Activated naive CD4-positive, alpha-beta T cell treated with anti-CD3 and anti-CD28 coated beads for 36 hours (primary cell): ENCODE data around the gene P3R3URF. TPM values are rescaled to one million over a fixed set of nuclear protein-coding genes. Genes with fewer than 3 reads are reported as not detected.

Experiments
- CTCF ChIA-PET: fragments of 350-600 bp; sonication (Branson Sonifier 250); formaldehyde crosslinking; loops from one replicate; lab custom pipeline; 2021; ENCODE audit warnings: antibody characterized with exemption; lab: Charles Lee
- DNase-seq: peaks from one replicate; pipeline ENCODE4 v3.0.0-alpha.2; 2020
- H3K27ac Mint-ChIP-seq: one replicate; pipeline ENCODE4 v1.8.0; 2021; ENCODE audit warnings: mild to moderate bottlenecking, mixed read lengths
- H3K27me3 Mint-ChIP-seq: one replicate; pipeline ENCODE4 v1.8.0; 2021; ENCODE audit warnings: low read depth, mixed read lengths
- H3K36me3 Mint-ChIP-seq: one replicate; pipeline ENCODE4 v1.8.0; 2021; ENCODE audit warnings: low read depth, mixed read lengths
- H3K4me1 Mint-ChIP-seq: one replicate; pipeline ENCODE4 v1.8.0; 2021; ENCODE audit warnings: low read depth, mixed read lengths
- H3K4me3 Mint-ChIP-seq: one replicate; pipeline ENCODE4 v1.8.0; 2021; ENCODE audit warnings: mild to moderate bottlenecking, moderate library complexity, mixed read lengths
- H3K9me3 Mint-ChIP-seq: one replicate; pipeline ENCODE4 v1.8.0; 2021; ENCODE audit warnings: mixed read lengths
- intact Hi-C: fragments of 100-400 bp; cut with micrococcal nuclease; formaldehyde crosslinking; loops from one replicate; pipeline ENCODE4 v1.15.1; 2023
- total RNA-seq, 2 experiments: library from RNA; stranded (reverse); gene quantifications; one replicate each; pipeline ENCODE4 v1.2.3, GENCODE V29; 2021

Gene P3R3URF
- total RNA-seq, 2 experiments from 2014 or later, result not detected

DNA sequence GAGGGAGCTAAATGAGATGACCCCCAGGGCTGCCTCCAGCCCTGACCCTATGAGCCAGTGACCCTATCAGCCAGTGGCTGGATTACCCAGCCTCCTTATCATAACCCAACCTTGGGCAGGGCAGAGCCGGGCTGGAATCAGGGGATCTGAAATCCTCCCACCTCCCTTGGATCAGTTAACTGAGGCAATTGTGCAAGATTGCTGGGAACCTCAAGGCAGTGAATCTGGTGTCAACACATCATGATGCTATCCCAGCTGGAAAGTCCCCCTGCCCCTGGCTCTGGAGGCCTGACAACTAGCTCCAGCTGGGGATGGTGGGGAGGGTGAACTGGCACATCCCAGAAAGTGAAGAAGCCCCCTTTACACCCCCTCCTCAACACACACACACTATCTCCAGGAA is 7.8 kb downstream of the P3R3URF start:
- peaks cover 4% of the 10 kb centered on the region for H3K27me3 Mint-ChIP-seq
- DNase-seq, result no peak
- no peak overlapping the region for H3K27ac Mint-ChIP-seq
- CTCF ChIA-PET, result interaction anchor here (0.6 kb wide), 2 partner anchors 13 to 609 kb away, joined by 3 to 4 read pairs; no protein-coding TSS in a partner anchor
- no peaks in the 10 kb centered on the region for H3K36me3 Mint-ChIP-seq
- H3K9me3 Mint-ChIP-seq, result no peaks in the 10 kb centered on the region
- no peak overlapping the region for H3K4me3 Mint-ChIP-seq
- intact Hi-C loops, result no loop called here
- H3K4me1 Mint-ChIP-seq, result peaks cover 14% of the 10 kb centered on the region

DNA sequence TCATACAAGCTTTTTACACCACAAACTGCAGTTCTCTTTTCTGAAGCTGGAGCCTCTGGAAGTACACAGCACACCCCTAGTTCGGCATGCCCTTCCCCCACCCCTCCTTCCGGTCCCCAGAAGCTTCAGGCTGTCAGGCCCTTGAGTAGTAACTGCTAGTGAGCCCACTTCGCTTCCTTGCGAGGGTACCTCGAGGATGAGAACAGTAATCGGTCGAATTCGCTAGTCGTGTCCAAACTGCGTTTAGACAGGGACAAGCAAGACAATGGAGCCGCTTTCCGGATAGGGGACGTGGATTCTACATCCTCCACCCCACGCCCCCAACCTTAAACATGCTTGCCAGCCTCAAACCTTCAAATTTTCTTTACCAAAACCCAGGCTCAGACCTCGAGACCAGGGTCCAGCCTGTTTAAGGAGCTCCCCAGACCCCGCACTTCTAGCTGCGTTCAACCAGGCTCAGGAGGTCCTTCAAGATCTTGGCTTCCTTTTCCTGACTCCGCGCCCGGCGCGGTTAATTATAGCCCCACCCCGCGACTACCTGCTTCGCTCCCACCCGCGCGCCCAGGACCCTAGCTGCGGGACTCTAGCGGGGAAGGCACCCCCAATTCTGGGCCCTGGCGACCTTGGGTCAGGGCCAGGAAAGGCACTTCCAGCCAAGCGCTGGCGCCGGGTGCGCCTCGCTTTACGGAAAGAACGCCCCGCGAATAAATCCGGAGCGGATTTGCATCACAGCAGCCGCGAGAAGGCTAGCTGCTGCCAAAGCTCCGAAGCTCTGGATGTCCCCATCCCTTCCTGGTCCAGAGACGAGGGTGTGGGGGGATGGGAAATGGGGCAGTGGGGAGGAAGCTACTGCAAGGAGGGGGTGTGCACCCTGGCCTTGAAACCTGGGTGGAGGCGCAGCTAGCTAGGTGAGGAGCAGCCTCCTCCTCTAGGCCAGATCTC is 9.5 kb downstream of the P3R3URF start:
- no peaks in the 10 kb centered on the region for H3K36me3 Mint-ChIP-seq
- CTCF ChIA-PET, result interaction anchor here (0.9 to 2.3 kb wide), 5 partner anchors 10 to 80 kb away, joined by 3 to 12 read pairs (median 7); partner anchors contain the start of gene P3R3URF
- intact Hi-C loops, result loop anchor here (2.0 kb wide), 1 partner anchor 34 kb away; the partner anchor contains the start of gene PIK3R3
- peaks cover 4% of the 10 kb centered on the region for H3K27me3 Mint-ChIP-seq
- H3K4me3 Mint-ChIP-seq, result peak overlapping the region; percentile 75
- peak; percentile 72 for DNase-seq
- H3K27ac Mint-ChIP-seq, result peak overlapping the region; percentile 79
- no peaks in the 10 kb centered on the region for H3K9me3 Mint-ChIP-seq
- H3K4me1 Mint-ChIP-seq, result peaks cover 14% of the 10 kb centered on the region

DNA sequence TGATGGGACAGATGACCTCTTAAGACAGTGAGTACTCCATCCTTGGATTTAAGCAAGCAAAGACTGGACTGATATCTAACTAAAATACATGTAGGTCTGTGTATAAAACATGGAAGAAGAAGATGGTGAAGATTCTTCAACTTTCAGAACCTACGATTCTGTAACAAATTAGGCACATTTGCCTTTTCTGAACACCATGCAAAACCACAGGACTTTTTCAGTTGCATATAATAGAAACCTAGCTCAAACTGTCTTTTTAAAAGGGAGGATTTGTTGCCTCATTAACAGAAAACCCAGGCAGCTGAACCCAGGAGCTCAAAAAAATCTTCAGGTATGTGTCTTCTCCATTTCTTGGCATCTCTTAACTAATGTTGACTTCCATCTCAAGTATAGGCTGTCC is 16.1 kb downstream of the P3R3URF start:
- no peak overlapping the region for H3K4me3 Mint-ChIP-seq
- no peaks in the 10 kb centered on the region for H3K36me3 Mint-ChIP-seq
- CTCF ChIA-PET, result interaction anchor here (0.6 to 1.4 kb wide), 3 partner anchors 29 to 124 kb away, joined by 3 to 4 read pairs (median 3); no protein-coding TSS in a partner anchor
- H3K4me1 Mint-ChIP-seq, result no peaks in the 10 kb centered on the region
- no peaks in the 10 kb centered on the region for H3K9me3 Mint-ChIP-seq
- H3K27me3 Mint-ChIP-seq, result no peaks in the 10 kb centered on the region
- no peak for DNase-seq
- intact Hi-C loops, result no loop called here
- no peak overlapping the region for H3K27ac Mint-ChIP-seq

DNA sequence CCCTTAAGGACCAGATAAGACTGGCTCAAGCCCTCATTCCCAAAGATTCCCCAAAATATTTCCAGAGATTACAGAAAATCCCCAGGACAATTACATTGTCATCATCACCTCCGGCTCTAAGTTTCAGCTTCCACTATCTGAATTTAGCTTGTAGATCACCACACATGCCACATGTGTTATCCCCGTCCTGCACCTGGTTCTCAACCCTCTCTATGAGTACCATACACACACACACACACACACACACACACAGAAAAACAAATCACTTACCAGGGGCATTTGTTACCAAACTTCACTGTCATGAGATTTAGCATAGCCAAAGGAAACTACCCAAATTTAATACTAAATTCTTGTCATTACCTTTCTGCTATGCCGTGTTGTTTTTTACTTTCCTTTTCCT is 16.8 kb downstream of the P3R3URF start:
- H3K4me1 Mint-ChIP-seq, result no peaks in the 10 kb centered on the region
- H3K36me3 Mint-ChIP-seq, result no peaks in the 10 kb centered on the region
- no peak overlapping the region for H3K4me3 Mint-ChIP-seq
- H3K27ac Mint-ChIP-seq, result no peak overlapping the region
- H3K27me3 Mint-ChIP-seq, result no peaks in the 10 kb centered on the region
- DNase-seq, result no peak
- H3K9me3 Mint-ChIP-seq, result no peaks in the 10 kb centered on the region
- CTCF ChIA-PET, result interaction anchor here (0.6 to 1.4 kb wide), 3 partner anchors 28 to 123 kb away, joined by 3 to 4 read pairs (median 3); no protein-coding TSS in a partner anchor
- intact Hi-C loops, result no loop called here

DNA sequence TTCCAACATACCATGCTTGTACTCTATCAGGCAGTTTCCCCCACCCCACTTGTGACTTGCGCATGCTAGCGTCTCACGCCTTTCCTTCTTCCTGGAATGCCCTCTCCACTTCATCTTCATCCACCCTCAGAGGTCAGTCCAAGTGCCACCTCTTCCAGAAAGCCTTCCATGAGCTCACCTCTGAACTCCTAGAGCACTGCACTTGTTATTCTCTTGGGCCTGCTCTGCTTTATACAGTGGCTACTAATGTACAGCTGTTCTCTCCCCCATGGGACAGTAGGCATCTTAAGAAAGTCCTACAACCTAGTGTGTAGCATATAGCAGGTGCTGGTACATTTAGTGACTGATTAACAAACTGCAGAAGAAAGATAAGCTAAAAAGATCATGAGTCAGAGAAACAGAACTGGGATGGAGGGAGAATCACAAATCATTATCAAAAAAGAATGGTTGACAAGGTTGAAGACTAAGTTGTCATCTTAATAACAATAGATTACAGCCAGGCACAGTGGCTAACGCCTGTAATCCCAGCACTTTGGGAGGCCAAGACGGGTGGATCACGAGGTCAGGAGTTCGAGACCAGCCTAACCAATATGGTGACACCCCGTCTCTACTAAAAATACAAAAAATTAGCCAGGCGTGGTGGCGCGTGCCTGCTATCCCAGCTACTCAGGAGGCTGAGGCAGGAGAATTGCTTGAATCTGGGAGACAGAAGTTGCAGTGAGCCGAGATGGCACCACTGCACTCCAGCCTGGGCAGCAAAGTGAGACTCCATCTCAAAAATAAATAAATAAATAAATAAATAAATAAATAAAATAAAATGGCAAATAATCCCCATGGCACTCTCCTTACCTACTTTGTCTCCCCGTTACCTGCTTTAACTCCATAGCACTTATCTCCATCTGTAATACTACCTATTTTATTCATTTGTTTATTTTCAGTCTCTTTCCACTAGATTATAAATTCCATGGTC is 17.7 kb downstream of the P3R3URF start:
- Mint-ChIP-seq H3K27me3 (no peaks in the 10 kb centered on the region), H3K9me3 (no peaks in the 10 kb centered on the region), H3K36me3 (no peaks in the 10 kb centered on the region), H3K27ac (no peak overlapping the region), H3K4me1 (no peaks in the 10 kb centered on the region), H3K4me3 (no peak overlapping the region)
- DNase-seq, result no peak
- intact Hi-C loops, result no loop called here
- CTCF ChIA-PET, result interaction anchor here (1.4 kb wide), 1 partner anchor 122 kb away, joined by 3 read pairs; no protein-coding TSS in a partner anchor

DNA sequence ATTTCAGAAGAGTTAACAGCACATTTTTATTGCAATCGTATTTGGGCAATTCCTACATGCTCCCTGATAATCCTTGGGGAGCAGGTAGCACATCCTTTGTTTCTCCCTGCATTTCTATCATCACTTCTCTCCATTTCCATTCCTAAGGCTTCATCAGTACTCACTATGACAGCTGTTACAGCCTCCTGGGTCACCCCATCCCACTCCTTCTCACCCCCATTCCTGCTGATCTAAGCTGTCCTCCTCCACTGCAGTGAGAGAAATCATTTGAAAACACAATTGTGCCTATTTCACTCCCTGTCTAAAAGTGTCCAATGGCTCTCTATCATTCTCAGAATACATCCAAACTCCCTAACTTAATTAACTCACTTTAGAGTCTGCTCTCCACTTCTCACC is 18.4 kb downstream of the P3R3URF start:
- no peaks in the 10 kb centered on the region for H3K4me1 Mint-ChIP-seq
- H3K9me3 Mint-ChIP-seq, result no peaks in the 10 kb centered on the region
- H3K27me3 Mint-ChIP-seq, result no peaks in the 10 kb centered on the region
- H3K27ac Mint-ChIP-seq, result no peak overlapping the region
- no peak overlapping the region for H3K4me3 Mint-ChIP-seq
- intact Hi-C loops, result no loop called here
- CTCF ChIA-PET, result interaction anchor here (1.9 kb wide), 1 partner anchor 66 kb away, joined by 10 read pairs; no protein-coding TSS in a partner anchor
- no peaks in the 10 kb centered on the region for H3K36me3 Mint-ChIP-seq
- DNase-seq, result no peak

DNA sequence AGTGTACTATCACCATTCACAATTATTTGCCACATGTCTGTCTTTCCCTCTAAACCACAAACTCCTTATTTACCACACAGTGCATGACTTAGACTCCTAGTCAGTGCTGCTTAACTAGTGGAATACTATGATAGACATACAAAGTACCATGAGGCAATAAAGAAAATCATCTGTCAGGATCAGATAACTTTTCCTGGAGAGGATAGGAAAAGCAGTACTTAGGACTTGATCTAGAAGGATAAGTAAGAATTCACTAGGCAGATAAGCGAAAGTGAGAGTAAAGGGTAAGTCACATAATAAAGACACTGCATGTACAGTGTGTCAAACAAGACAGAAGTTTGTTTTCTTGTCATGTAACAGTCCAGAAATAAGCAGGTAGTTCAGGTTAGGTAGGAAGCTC is 22.6 kb downstream of the P3R3URF start:
- no peaks in the 10 kb centered on the region for H3K9me3 Mint-ChIP-seq
- intact Hi-C loops, result no loop called here
- no peaks in the 10 kb centered on the region for H3K36me3 Mint-ChIP-seq
- no peak overlapping the region for H3K27ac Mint-ChIP-seq
- no peak overlapping the region for H3K4me3 Mint-ChIP-seq
- no peak for DNase-seq
- no peaks in the 10 kb centered on the region for H3K27me3 Mint-ChIP-seq
- CTCF ChIA-PET, result no interaction called here
- H3K4me1 Mint-ChIP-seq, result no peaks in the 10 kb centered on the region

DNA sequence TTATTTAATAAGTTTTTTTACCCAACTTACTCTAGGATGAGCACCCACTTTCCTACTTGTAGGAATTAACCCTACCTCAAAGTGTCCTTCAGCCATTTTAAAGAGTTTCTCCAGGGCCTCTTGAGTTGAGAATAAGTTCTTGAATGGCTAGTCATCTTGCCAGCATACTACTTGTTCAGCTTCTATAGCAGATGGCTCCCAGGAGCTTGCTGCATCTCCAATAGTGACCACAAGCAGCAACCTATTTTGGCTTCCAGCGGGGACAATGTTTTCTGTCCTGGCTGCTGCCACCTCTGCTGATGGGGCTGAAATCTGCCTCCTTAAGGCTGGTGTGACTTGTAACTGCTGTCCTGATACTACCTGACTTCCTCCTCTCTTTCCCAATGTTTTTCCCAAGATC is 23.1 kb downstream of the P3R3URF start:
- DNase-seq, result no peak
- no peaks in the 10 kb centered on the region for H3K4me1 Mint-ChIP-seq
- no peak overlapping the region for H3K27ac Mint-ChIP-seq
- no peak overlapping the region for H3K4me3 Mint-ChIP-seq
- no peaks in the 10 kb centered on the region for H3K9me3 Mint-ChIP-seq
- CTCF ChIA-PET, result no interaction called here
- H3K36me3 Mint-ChIP-seq, result no peaks in the 10 kb centered on the region
- intact Hi-C loops, result no loop called here
- no peaks in the 10 kb centered on the region for H3K27me3 Mint-ChIP-seq

DNA sequence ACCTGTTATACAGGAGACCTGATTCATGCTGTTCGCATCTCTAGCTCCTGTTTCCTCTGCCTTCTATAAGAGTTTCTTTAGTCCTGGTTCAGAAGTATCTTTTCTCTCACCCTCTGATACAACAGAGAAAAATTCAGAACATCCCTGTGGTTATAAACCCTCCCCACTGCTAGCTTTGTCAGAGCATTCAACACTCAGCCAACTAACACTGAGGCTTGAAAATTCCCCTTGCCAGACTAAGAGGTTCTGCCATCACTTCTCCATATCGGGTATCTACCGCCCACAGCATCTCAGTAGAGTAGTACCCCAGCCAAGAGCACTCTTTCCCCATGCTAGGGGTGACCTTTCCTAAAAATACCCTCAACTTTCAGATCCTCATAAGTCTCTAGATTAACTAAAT is 24.3 kb downstream of the P3R3URF start:
- Mint-ChIP-seq H3K36me3 (no peaks in the 10 kb centered on the region), H3K27ac (no peak overlapping the region), H3K4me1 (no peaks in the 10 kb centered on the region), H3K4me3 (no peak overlapping the region), H3K27me3 (no peaks in the 10 kb centered on the region), H3K9me3 (no peaks in the 10 kb centered on the region)
- no peak for DNase-seq
- CTCF ChIA-PET, result no interaction called here
- intact Hi-C loops, result no loop called here

DNA sequence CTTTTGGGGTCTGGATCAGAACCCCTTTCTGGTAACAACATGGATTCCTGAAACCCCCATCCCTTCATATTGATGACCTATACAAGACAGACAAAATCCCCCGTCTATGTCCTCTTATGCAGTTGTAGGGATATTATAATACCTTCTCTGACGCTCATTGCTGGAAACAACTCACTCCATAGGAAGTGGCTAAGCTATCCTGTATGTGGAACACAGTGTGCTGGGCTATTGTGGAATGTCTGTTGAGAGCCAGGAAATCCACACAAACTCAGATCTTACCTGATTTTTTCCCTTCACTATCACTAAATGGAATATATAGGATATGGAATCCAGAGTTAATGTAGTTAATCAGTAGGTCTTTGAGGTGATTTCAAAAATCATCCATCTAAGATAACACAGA is 26.2 kb downstream of the P3R3URF start:
- Mint-ChIP-seq H3K4me1 (no peaks in the 10 kb centered on the region), H3K4me3 (no peak overlapping the region), H3K27me3 (no peaks in the 10 kb centered on the region), H3K36me3 (no peaks in the 10 kb centered on the region), H3K27ac (no peak overlapping the region), H3K9me3 (no peaks in the 10 kb centered on the region)
- DNase-seq, result no peak
- intact Hi-C loops, result no loop called here
- CTCF ChIA-PET, result no interaction called here

DNA sequence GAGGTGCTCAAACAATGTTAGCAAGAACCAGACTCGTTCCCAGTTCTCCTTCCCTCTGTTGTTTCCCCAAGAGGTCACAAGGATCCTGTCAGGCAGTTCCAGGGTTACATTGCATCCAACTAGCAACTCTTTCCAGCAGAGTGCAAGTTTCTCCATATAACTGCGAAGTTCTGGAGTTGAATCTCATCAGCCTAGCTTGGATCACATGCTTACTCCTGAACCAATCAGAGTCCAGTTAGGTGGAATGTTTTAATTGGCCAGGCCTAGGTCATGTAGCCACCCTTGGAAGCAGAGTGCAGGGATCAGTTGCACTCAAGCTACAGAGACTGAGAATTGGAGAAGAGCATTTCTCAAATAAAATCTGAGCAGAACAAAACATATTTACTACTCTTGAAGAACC is 28.0 kb downstream of the P3R3URF start:
- intact Hi-C loops, result no loop called here
- no peak overlapping the region for H3K27ac Mint-ChIP-seq
- H3K4me3 Mint-ChIP-seq, result no peak overlapping the region
- H3K36me3 Mint-ChIP-seq, result no peaks in the 10 kb centered on the region
- H3K4me1 Mint-ChIP-seq, result no peaks in the 10 kb centered on the region
- CTCF ChIA-PET, result no interaction called here
- no peaks in the 10 kb centered on the region for H3K9me3 Mint-ChIP-seq
- DNase-seq, result no peak
- no peaks in the 10 kb centered on the region for H3K27me3 Mint-ChIP-seq

DNA sequence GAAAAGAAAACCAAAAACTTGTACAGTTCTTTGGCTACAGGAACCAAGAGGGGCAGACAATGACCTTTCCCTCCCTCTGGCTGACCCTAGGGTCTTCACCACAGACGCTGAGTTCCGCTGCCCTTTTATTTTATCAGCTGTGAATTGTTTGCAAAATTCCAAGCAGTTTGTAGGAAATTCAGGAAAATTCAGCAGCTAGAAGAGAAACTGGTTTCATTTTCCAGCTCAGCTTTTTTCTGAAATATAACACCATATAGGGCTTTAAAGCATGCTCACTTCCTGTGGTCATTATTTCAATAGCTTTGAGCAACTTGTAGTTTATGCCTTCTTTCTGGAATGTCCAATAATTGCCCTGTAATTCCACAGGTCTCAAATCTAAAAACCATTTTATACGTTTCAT is 38.4 kb downstream of the P3R3URF start:
- Mint-ChIP-seq H3K36me3 (no peaks in the 10 kb centered on the region), H3K4me3 (no peak overlapping the region), H3K9me3 (no peaks in the 10 kb centered on the region), H3K27ac (no peak overlapping the region), H3K4me1 (peaks cover 6% of the 10 kb centered on the region), H3K27me3 (peaks cover 16% of the 10 kb centered on the region)
- intact Hi-C loops, result no loop called here
- no peak for DNase-seq
- CTCF ChIA-PET, result interaction anchor here (1.2 kb wide), 1 partner anchor 86 kb away, joined by 5 read pairs; no protein-coding TSS in a partner anchor
